Ovary (tissue), 9 donors: ENCODE data around the gene HOXD11. TPM values are rescaled to one million over a fixed set of nuclear protein-coding genes. Genes with fewer than 3 reads are reported as not detected.

ENCODE experiments used
- DNase-seq, 5 donors: peaks; one replicate each; pipeline ENCODE4 v3.0.0-alpha.2; 2019 to 2020
- H3K27ac ChIP-seq, 2 donors: fragments of 200-600 bp; one replicate each; pipeline versions ENCODE4 v1.5.1 to v1.8.0; 2019 to 2022
- H3K27me3 ChIP-seq: fragments of 200-600 bp; one replicate; pipeline ENCODE4 v1.8.0; 2022
- H3K36me3 ChIP-seq: fragments of 200-600 bp; sonication (generic); one replicate; pipeline ENCODE4 v1.5.1; 2019
- H3K4me1 ChIP-seq: one replicate; pipeline ENCODE4 v1.8.1; 2013; ENCODE audit warnings: mild to moderate bottlenecking, moderate library complexity; ENCODE audit not compliant: insufficient read depth
- H3K4me3 ChIP-seq: fragments of 200-600 bp; sonication (generic); one replicate; pipeline ENCODE4 v1.5.1; 2017
- H3K9me3 ChIP-seq, 2 donors: fragments of 200-600 bp in 1 of 2; sonication (generic) in 1 of 2; one replicate each; pipeline versions ENCODE4 v1.5.1 to v1.8.1; 2013 to 2019; ENCODE audit warnings: mild to moderate bottlenecking in 1 of 2, moderate library complexity in 1 of 2
- EP300 ChIP-seq: sonication (generic); formaldehyde crosslinking; IDR thresholded peaks from one replicate; pipeline ENCODE4 v1.6.1; 2017; ENCODE audit warnings: antibody characterized with exemption
- POLR2A ChIP-seq: fragments of 450-650 bp; IDR thresholded peaks from one replicate; pipeline ENCODE4 v1.6.1; 2017; ENCODE audit warnings: antibody characterized with exemption, mild to moderate bottlenecking, moderate library complexity
- WGBS, 3 donors: extraction: QIAGEN DNeasy Blood & Tissue Kit in 1 of 3; methylation state at CpG; one replicate each; pipeline versions ENCODE4 v1.1.5 to v1.1.7; 2013 to 2017; 5-methylcytosine and 5-hydroxymethylcytosine counted together
- intact Hi-C, 4 donors: fragments of 100-400 bp; cut with DNase I; formaldehyde crosslinking; loops; one replicate each; pipeline versions ENCODE4 v1.11.0 to v1.15.1; 2022 to 2023
- polyA plus RNA-seq, 2 donors: library from polyadenylated mRNA; stranded (reverse); fragments of 200-250 nt in 1 of 2; fragments of 350-450 nt in 1 of 2; fragmentation: Illumina TruSeq in 1 of 2; extraction: RNeasy Lipid Tissue Mini Kit (QIAGEN cat#74804) in 1 of 2; gene quantifications; one replicate each; pipeline ENCODE4 v1.2.3, GENCODE V29; 2013 to 2014
- total RNA-seq, 7 donors: library from RNA; depleted of rRNA in 2 of 7; stranded (reverse); fragments of >200 nt in 2 of 7; fragmentation: NEBNext Ultra II Directional in 3 of 7; extraction: Animal tissue kit (Norgen Biotek cat#: 25700) in 3 of 7; gene quantifications; one replicate each; pipeline versions ENCODE4 v1.1.0 to v1.2.4, GENCODE V29; 2016 to 2023
- TF ChIP-seq, protein P1 (sequence below), 3 donors: fragments of 450-650 bp in 2 of 3; fragments of 200-600 bp in 1 of 3; IDR thresholded peaks; one replicate each; pipeline versions ENCODE4 v1.5.1 to v1.8.0; 2016 to 2022; ENCODE audit warnings: antibody characterized with exemption in 3 of 3, mild to moderate bottlenecking in 1 of 3
- donor health status: DM: no; HTN: no; CAD: no; lungs with moderate emphysema.
- donor health status: DM: no; HTN: no; CAD: no.
- donor health status: Bipolar disorder and iron deficiency.
- donor health status: DM: yes; HTN: yes; CAD: no.
- donor health status: DM: no; HTN: no; CAD: no.
- donor health status: DM: yes; HTN: yes; CAD: no.

Gene HOXD11
- total and polyA plus RNA-seq, 9 donors, result 0.07 to 1.3 (median 0.61) TPM; not detected in 4

- Histone ChIP-seq H3K27ac (no peak overlapping the region), H3K4me3 (peak overlapping the region; percentile 3), H3K9me3 (no peaks in the 10 kb centered on the region), H3K27me3 (no peaks in the 10 kb centered on the region), H3K36me3 (no peaks in the 10 kb centered on the region), H3K4me1 (peaks cover 8% of the 10 kb centered on the region)
- TF ChIP-seq, protein P1, sequence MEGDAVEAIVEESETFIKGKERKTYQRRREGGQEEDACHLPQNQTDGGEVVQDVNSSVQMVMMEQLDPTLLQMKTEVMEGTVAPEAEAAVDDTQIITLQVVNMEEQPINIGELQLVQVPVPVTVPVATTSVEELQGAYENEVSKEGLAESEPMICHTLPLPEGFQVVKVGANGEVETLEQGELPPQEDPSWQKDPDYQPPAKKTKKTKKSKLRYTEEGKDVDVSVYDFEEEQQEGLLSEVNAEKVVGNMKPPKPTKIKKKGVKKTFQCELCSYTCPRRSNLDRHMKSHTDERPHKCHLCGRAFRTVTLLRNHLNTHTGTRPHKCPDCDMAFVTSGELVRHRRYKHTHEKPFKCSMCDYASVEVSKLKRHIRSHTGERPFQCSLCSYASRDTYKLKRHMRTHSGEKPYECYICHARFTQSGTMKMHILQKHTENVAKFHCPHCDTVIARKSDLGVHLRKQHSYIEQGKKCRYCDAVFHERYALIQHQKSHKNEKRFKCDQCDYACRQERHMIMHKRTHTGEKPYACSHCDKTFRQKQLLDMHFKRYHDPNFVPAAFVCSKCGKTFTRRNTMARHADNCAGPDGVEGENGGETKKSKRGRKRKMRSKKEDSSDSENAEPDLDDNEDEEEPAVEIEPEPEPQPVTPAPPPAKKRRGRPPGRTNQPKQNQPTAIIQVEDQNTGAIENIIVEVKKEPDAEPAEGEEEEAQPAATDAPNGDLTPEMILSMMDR (IDR thresholded peaks at IDR 0.05), result no peak
- no peak for TF ChIP-seq POLR2A
- TF ChIP-seq EP300, result no peak
- WGBS, 3 donors, result 74 to 79% (median 78%) methylated on average over 31 of the region's 31 CpGs
- intact Hi-C loops, result loop anchor here in 1 of 4 donors (10.0 kb wide), 1 partner anchor 117 kb away; the partner anchor contains the start of gene MTX2
- DNase-seq, result peak in 2 of 5 donors; percentile 14 to 24
Measured at GRCh38 chr2:176147800-176148496, 40.9 kb downstream of the HOXD11 start.

GRCh38 chr2:176148751-176149421 lies 41.8 kb downstream of the HOXD11 start:
- Histone ChIP-seq H3K4me1 (peaks cover 8% of the 10 kb centered on the region), H3K9me3 (no peaks in the 10 kb centered on the region), H3K27me3 (no peaks in the 10 kb centered on the region), H3K27ac (no peak overlapping the region), H3K4me3 (no peak overlapping the region), H3K36me3 (no peaks in the 10 kb centered on the region)
- 84 to 91% (median 86%) methylated on average over 11 of the region's 11 CpGs for WGBS, 3 donors
- TF ChIP-seq, protein P1 (IDR thresholded peaks at IDR 0.05), result no peak
- TF ChIP-seq POLR2A (no peak), EP300 (no peak)
- intact Hi-C loops, result loop anchor here in 1 of 4 donors (10.0 kb wide), 1 partner anchor 116 kb away; the partner anchor contains the start of gene MTX2
- no peak for DNase-seq

- no peak overlapping the region for H3K27ac ChIP-seq
- H3K4me3 ChIP-seq, result no peak overlapping the region
- WGBS, 3 donors, result 79 to 89% (median 81%) methylated on average over 22 of the region's 22 CpGs
- TF ChIP-seq, protein P1 (IDR thresholded peaks at IDR 0.05), result no peak
- TF ChIP-seq EP300, result no peak
- no peak for TF ChIP-seq POLR2A
- peaks cover 8% of the 10 kb centered on the region for H3K4me1 ChIP-seq
- no peak for DNase-seq
- no peaks in the 10 kb centered on the region for H3K9me3 ChIP-seq
- H3K36me3 ChIP-seq, result no peaks in the 10 kb centered on the region
- no peaks in the 10 kb centered on the region for H3K27me3 ChIP-seq
- intact Hi-C loops, result loop anchor here in 1 of 4 donors (10.0 kb wide), 1 partner anchor 115 kb away; the partner anchor contains the start of gene MTX2
Measured at GRCh38 chr2:176149481-176149938, 42.4 kb downstream of the HOXD11 start.

DNA sequence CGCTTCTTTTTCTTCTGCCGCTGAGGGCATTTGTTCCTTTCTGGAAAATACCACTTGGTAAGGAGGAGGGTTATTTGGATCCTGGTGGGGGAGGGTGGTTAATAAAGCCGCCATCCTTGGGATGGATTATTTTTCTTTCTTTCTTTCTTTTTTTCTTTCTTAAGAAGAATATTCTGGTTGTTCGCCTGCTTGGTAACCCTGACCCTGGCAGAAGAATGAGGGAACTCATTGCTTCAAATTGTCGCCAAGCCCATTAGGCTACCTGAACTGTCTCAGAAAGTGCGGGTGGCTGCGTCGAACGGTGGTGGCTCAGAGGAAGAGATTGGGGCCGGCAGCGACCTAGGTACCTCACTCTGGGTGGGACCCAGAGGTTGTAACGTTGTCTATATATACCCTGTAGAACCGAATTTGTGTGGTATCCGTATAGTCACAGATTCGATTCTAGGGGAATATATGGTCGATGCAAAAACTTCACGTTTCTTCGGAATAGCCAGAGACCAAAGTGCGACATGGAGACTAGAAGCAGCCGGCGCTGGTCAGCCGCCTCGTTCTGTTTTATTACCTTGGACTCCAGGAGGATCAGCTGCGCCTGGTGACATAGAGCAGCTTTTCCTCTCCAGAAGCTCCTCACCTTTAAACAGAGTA lies 43.0 kb downstream of the HOXD11 start:
- intact Hi-C loops, result loop anchor here in 1 of 4 donors (10.0 kb wide), 1 partner anchor 115 kb away; the partner anchor contains the start of gene MTX2
- Histone ChIP-seq H3K4me1 (peaks cover 8% of the 10 kb centered on the region), H3K36me3 (no peaks in the 10 kb centered on the region), H3K9me3 (no peaks in the 10 kb centered on the region), H3K4me3 (no peak overlapping the region), H3K27ac (no peak overlapping the region), H3K27me3 (no peaks in the 10 kb centered on the region)
- TF ChIP-seq POLR2A (no peak), EP300 (no peak)
- TF ChIP-seq, protein P1 (IDR thresholded peaks at IDR 0.05), result no peak
- 82 to 88% (median 85%) methylated on average over 24 of the region's 24 CpGs for WGBS, 3 donors
- DNase-seq, result no peak
